MM.1S (cell line): ENCODE results near the gene CCZ1.
"Not testable (repeated sequence)": the region's sequence is repeated elsewhere in the genome, so short reads cannot be mapped to it uniquely, and the experiment has no call there.

ENCODE experiments used
- DNase-seq: peaks from one replicate; pipeline ENCODE4 v3.0.0-alpha.2; 2015
- H2AFZ ChIP-seq: fragments of 300-600 bp; sonication (generic); 2 replicates; pipeline ENCODE4 v1.6.0; 2016; ENCODE audit warnings: antibody characterized with exemption, low read length
- H3F3A ChIP-seq: fragments of 300-600 bp; sonication (generic); 2 replicates; pipeline ENCODE4 v1.6.1; 2016; ENCODE audit warnings: mild to moderate bottlenecking, antibody characterized with exemption, low read length, moderate library complexity, mixed read lengths; ENCODE audit not compliant: insufficient read depth
- H3K27ac ChIP-seq: fragments of 300-600 bp; sonication (generic); 2 replicates; pipeline ENCODE4 v1.5.1; 2016; ENCODE audit warnings: mild to moderate bottlenecking, low read length
- H3K27me3 ChIP-seq: fragments of 300-600 bp; sonication (generic); replicated peaks from 2 replicates; pipeline ENCODE4 v1.6.0; 2016; ENCODE audit warnings: low read length; ENCODE audit not compliant: insufficient read depth
- H3K36me3 ChIP-seq: fragments of 300-600 bp; sonication (generic); replicated peaks from 2 replicates; pipeline ENCODE4 v1.6.1; 2016; ENCODE audit warnings: mild to moderate bottlenecking, low read length, mixed read lengths; ENCODE audit not compliant: insufficient read depth
- H3K4me1 ChIP-seq: fragments of 300-600 bp; sonication (generic); 2 replicates; pipeline ENCODE4 v1.6.1; 2016; ENCODE audit warnings: low read length, mixed read lengths
- H3K4me2 ChIP-seq: fragments of 300-600 bp; sonication (generic); 2 replicates; pipeline ENCODE4 v1.6.0; 2016; ENCODE audit warnings: low read depth, low read length
- H3K4me3 ChIP-seq: fragments of 300-600 bp; sonication (generic); 2 replicates; pipeline ENCODE4 v1.5.1; 2016; ENCODE audit warnings: low read length, mixed read lengths
- H3K79me2 ChIP-seq: fragments of 300-600 bp; sonication (generic); 2 replicates; pipeline ENCODE4 v1.6.1; 2016; ENCODE audit warnings: mixed run types, low read length, mixed read lengths
- H3K9ac ChIP-seq: fragments of 300-600 bp; sonication (generic); 2 replicates; pipeline ENCODE4 v1.6.1; 2016; ENCODE audit warnings: low read length, mixed read lengths
- H3K9me2 ChIP-seq: fragments of 300-600 bp; sonication (generic); replicated peaks from 2 replicates; pipeline ENCODE4 v1.6.1; 2016; ENCODE audit warnings: mild to moderate bottlenecking, low read length, mixed read lengths; ENCODE audit not compliant: insufficient read depth
- H3K9me3 ChIP-seq: fragments of 300-600 bp; sonication (generic); replicated peaks from 2 replicates; pipeline ENCODE4 v1.6.1; 2016; ENCODE audit warnings: mild to moderate bottlenecking, low read length, mixed read lengths; ENCODE audit not compliant: insufficient read depth
- H4K20me1 ChIP-seq: fragments of 300-600 bp; sonication (generic); 2 replicates; pipeline ENCODE4 v1.6.1; 2016; ENCODE audit warnings: mild to moderate bottlenecking, low read length, moderate library complexity, mixed read lengths; ENCODE audit not compliant: insufficient read depth

CCZ1 gene

GRCh38 chr7:5963205-5963604 is 64.7 kb downstream of the CCZ1 start:
- not testable (repeated sequence) for H3K4me3 ChIP-seq, H3K9me2 ChIP-seq, H3K27ac ChIP-seq, H2AFZ ChIP-seq, DNase-seq, H3K27me3 ChIP-seq, H3K4me2 ChIP-seq, H3K79me2 ChIP-seq, H3K36me3 ChIP-seq, H3K9me3 ChIP-seq, H3K9ac ChIP-seq, H3F3A ChIP-seq, H3K4me1 ChIP-seq, H4K20me1 ChIP-seq

- not testable (repeated sequence) for H3F3A ChIP-seq, H3K9me3 ChIP-seq, H3K27me3 ChIP-seq, H3K9ac ChIP-seq, H2AFZ ChIP-seq, H3K4me1 ChIP-seq, H3K27ac ChIP-seq, H3K79me2 ChIP-seq, H3K4me2 ChIP-seq, DNase-seq, H4K20me1 ChIP-seq, H3K36me3 ChIP-seq, H3K4me3 ChIP-seq, H3K9me2 ChIP-seq
These were observed 65.3 kb downstream of the CCZ1 start for GRCh38 chr7:5963810-5964209.

GRCh38 chr7:5970347-5970911 is 71.9 kb downstream of the CCZ1 start, which contains the start of gene RSPH10B:
TSS of gene RSPH10B (minus strand) at chr7:5970689. CDS start at chr7:5967116, 3,573 bp downstream.
- H3K4me1 ChIP-seq, H3K9me3 ChIP-seq, H3K27me3 ChIP-seq, H2AFZ ChIP-seq, H3K27ac ChIP-seq, H4K20me1 ChIP-seq, H3K4me3 ChIP-seq, DNase-seq, H3K4me2 ChIP-seq, H3K36me3 ChIP-seq, H3K9ac ChIP-seq, H3F3A ChIP-seq, H3K79me2 ChIP-seq, H3K9me2 ChIP-seq: not testable (repeated sequence)

- not testable (repeated sequence) for DNase-seq, H3F3A ChIP-seq, H3K4me2 ChIP-seq, H3K27me3 ChIP-seq, H3K9me2 ChIP-seq, H3K9ac ChIP-seq, H4K20me1 ChIP-seq, H3K9me3 ChIP-seq, H3K4me1 ChIP-seq, H3K27ac ChIP-seq, H2AFZ ChIP-seq, H3K79me2 ChIP-seq, H3K4me3 ChIP-seq, H3K36me3 ChIP-seq
These were observed 75.0 kb downstream of the CCZ1 start for GRCh38 chr7:5973580-5973979.
